GM18517 (cell line): Measurements from ENCODE around the gene CDC42EP2.

Experiments
- ATAC-seq: cut with Tn5 transposase; IDR thresholded peaks from one replicate; pipeline ENCODE4 v1.9.1; 2021; ENCODE audit warnings: mild to moderate bottlenecking, moderate library complexity; ENCODE audit not compliant: unreplicated experiment

CDC42EP2 gene

GRCh38 chr11:65297026-65297672 is 17.5 kb upstream of the CDC42EP2 start:
- no peak for ATAC-seq

- no peak for ATAC-seq
Observed at GRCh38 chr11:65298131-65298535, 16.5 kb upstream of the CDC42EP2 start.

GRCh38 chr11:65298655-65299179 is 15.9 kb upstream of the CDC42EP2 start:
- no peak for ATAC-seq

GRCh38 chr11:65300621-65301275 is 13.9 kb upstream of the CDC42EP2 start:
- ATAC-seq, result no peak

- ATAC-seq, result no peak
Observed at GRCh38 chr11:65301491-65302329, 13.0 kb upstream of the CDC42EP2 start.

- ATAC-seq, result no peak
Observed at GRCh38 chr11:65303555-65303954, 11.1 kb upstream of the CDC42EP2 start.

- no peak for ATAC-seq
Observed at GRCh38 chr11:65304110-65304509, 10.6 kb upstream of the CDC42EP2 start.

- no peak for ATAC-seq
Observed at GRCh38 chr11:65304613-65305012, 10.1 kb upstream of the CDC42EP2 start.

- ATAC-seq, result no peak
Observed at GRCh38 chr11:65305501-65306268, 9.0 kb upstream of the CDC42EP2 start.

GRCh38 chr11:65307298-65308229 is 7.1 kb upstream of the CDC42EP2 start:
- no peak for ATAC-seq

- no peak for ATAC-seq
Observed at GRCh38 chr11:65308281-65308891, 6.3 kb upstream of the CDC42EP2 start.

- no peak for ATAC-seq
Observed at GRCh38 chr11:65309006-65309405, 5.7 kb upstream of the CDC42EP2 start.

- ATAC-seq, result no peak
Observed at GRCh38 chr11:65310215-65310614, 4.5 kb upstream of the CDC42EP2 start.

GRCh38 chr11:65310736-65311135 is 3.9 kb upstream of the CDC42EP2 start:
- ATAC-seq, result no peak

GRCh38 chr11:65311170-65311678 is 3.4 kb upstream of the CDC42EP2 start:
- no peak for ATAC-seq

- no peak for ATAC-seq
Observed at GRCh38 chr11:65315204-65315865, 669 bp downstream of the CDC42EP2 start.

- no peak for ATAC-seq
Observed at GRCh38 chr11:65315866-65316226, 1.2 kb downstream of the CDC42EP2 start.

- ATAC-seq, result no peak
Observed at GRCh38 chr11:65316227-65317024, 1.8 kb downstream of the CDC42EP2 start.
